Fibroblast of lung (primary cell): ENCODE data around the gene SEMA3D. TPM values are rescaled to one million over a fixed set of nuclear protein-coding genes. Genes with fewer than 3 reads are reported as not detected.
A peak's percentile ranks its signal among the peaks of the same experiment; 100 is the strongest.

Source experiments
- DNase-seq, 2 donors: peaks; one replicate each; pipeline versions ENCODE4 v3.0.0 to v3.0.0-alpha.2; 2010; ENCODE audit warnings: low read depth in 2 of 2
- H2AFZ ChIP-seq: 2 replicates; pipeline ENCODE4 v1.5.1; 2012; ENCODE audit warnings: low read length, control low read depth, inconsistent platforms
- H3K27ac ChIP-seq: 2 replicates; pipeline ENCODE4 v1.5.1; 2011; ENCODE audit warnings: low read length, control low read depth; ENCODE audit not compliant: insufficient read depth
- H3K27me3 ChIP-seq: 2 replicates; pipeline ENCODE4 v1.5.1; 2011; ENCODE audit warnings: mild to moderate bottlenecking, low read length; ENCODE audit not compliant: control insufficient read depth, insufficient read depth
- H3K36me3 ChIP-seq: 2 replicates; pipeline ENCODE4 v1.5.1; 2011; ENCODE audit warnings: low read length; ENCODE audit not compliant: control insufficient read depth, insufficient read depth
- H3K4me1 ChIP-seq: 2 replicates; pipeline ENCODE4 v1.5.1; 2011; ENCODE audit warnings: low read length; ENCODE audit not compliant: control insufficient read depth, insufficient read depth; ENCODE audit errors: extremely low read depth
- H3K4me2 ChIP-seq: 2 replicates; pipeline ENCODE4 v1.5.1; 2011; ENCODE audit warnings: low read length, control low read depth; ENCODE audit not compliant: insufficient read depth; ENCODE audit errors: extremely low read depth
- H3K4me3 ChIP-seq, 4 experiments: fragments of 200-600 bp in 1 of 4; sonication (generic) in 1 of 4; replicated peaks in 1 of 4; 2 replicates each; pipeline ENCODE4 v1.5.1; 2011 to 2016; ENCODE audit warnings: low read length in 4 of 4, low read depth in 3 of 4, mild to moderate bottlenecking in 3 of 4, control low read depth in 2 of 4, inconsistent platforms in 1 of 4, mixed read lengths in 1 of 4; ENCODE audit not compliant: insufficient read depth in 1 of 4; ENCODE audit errors: control extremely low read depth in 1 of 4
- H3K79me2 ChIP-seq: 2 replicates; pipeline ENCODE4 v1.5.1; 2012; ENCODE audit warnings: mild to moderate bottlenecking, low read length, inconsistent platforms; ENCODE audit not compliant: control insufficient read depth, insufficient read depth
- H3K9ac ChIP-seq: 2 replicates; pipeline ENCODE4 v1.5.1; 2011; ENCODE audit warnings: mild to moderate bottlenecking, low read length, control low read depth; ENCODE audit not compliant: insufficient read depth
- H3K9me3 ChIP-seq: 2 replicates; pipeline ENCODE4 v1.5.1; 2012; ENCODE audit warnings: low read depth, low read length; ENCODE audit not compliant: control insufficient read depth, insufficient read depth
- H4K20me1 ChIP-seq: 2 replicates; pipeline ENCODE4 v1.5.1; 2011; ENCODE audit warnings: low read length; ENCODE audit not compliant: control insufficient read depth, insufficient read depth; ENCODE audit errors: extremely low read depth
- CTCF ChIP-seq, 2 donors: IDR thresholded peaks in 1 of 2; conservative IDR thresholded peaks in 1 of 2; 1 replicate in 1 of 2; 2 replicates in 1 of 2; pipeline ENCODE4 v1.5.1; 2011 to 2012; ENCODE audit warnings: low read length in 2 of 2, control low read depth in 1 of 2, inconsistent platforms in 1 of 2, low read depth in 1 of 2, mild to moderate bottlenecking in 1 of 2
- EZH2 ChIP-seq: IDR thresholded peaks from 2 replicates; pipeline ENCODE4 v1.5.1; 2012; ENCODE audit warnings: low read length, control low read depth, mild to moderate bottlenecking; ENCODE audit errors: missing control alignments
- polyA plus RNA-seq, 2 donors: library from polyadenylated mRNA; depleted of rRNA in 1 of 2; stranded (reverse) in 1 of 2; unstranded in 1 of 2; fragments of >200 nt; gene quantifications; 2 replicates each; pipeline ENCODE4 v1.2.1, GENCODE V29; 2011 to 2012; ENCODE audit warnings: missing spikeins in 1 of 2
- total RNA-seq: library from RNA; depleted of rRNA; stranded (reverse); fragments of >200 nt; gene quantifications from 2 replicates; pipeline ENCODE4 v1.2.1, GENCODE V29; 2014

SEMA3D gene
- total and polyA plus RNA-seq, 2 donors (not counting 1 experiment from before 2014, with no cell fraction given), result 4.1 to 4.6 TPM

DNA sequence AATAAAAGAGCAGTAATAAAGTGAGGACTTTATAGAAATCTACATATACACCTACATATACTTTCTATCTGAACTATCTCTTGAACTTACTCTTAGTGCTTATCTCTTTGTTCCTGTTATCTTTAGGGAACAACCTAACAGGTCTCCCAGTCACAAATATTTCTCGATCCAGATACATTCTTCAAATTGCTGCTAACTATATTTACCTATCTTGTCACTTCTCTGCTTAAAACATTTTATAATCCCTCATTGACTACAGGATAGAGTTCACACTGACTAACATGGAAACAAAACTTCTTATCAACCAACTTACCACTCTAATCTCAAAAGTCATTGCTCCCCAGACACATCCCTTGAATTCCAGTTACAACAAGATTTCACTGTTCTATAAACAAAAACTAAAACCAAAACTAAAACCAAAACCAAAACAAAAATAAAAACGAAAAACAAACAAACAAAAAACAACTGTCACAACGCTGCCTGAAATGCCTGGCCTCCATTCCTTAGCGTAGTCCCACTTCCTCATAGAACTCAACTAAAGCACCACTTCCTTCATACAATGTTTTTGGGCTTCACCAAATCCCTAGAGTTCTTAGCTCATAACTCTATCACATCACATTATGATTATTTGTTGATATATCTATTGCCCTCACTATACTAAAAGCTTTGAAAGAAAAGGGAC, 134.7 kb downstream of the SEMA3D start:
- H3K9me3 ChIP-seq, result no peaks in the 10 kb centered on the region
- no peaks in the 10 kb centered on the region for H4K20me1 ChIP-seq
- TF ChIP-seq CTCF (conservative IDR thresholded peaks at IDR 0.05 in 1 of 2, IDR thresholded peaks at IDR 0.05 in 1 of 2; ENCODE audit: low read depth in 1 of 2, low read length in 2 of 2) (no peak), EZH2 (no peak)
- no peaks in the 10 kb centered on the region for H3K4me1 ChIP-seq
- no peak overlapping the region for H2AFZ ChIP-seq
- H3K36me3 ChIP-seq, result no peaks in the 10 kb centered on the region
- no peak for DNase-seq
- H3K27ac ChIP-seq, result no peak overlapping the region
- H3K9ac ChIP-seq, result no peak overlapping the region
- H3K4me3 ChIP-seq, result no peak overlapping the region
- no peaks in the 10 kb centered on the region for H3K27me3 ChIP-seq
- H3K79me2 ChIP-seq, result no peaks in the 10 kb centered on the region
- no peak overlapping the region for H3K4me2 ChIP-seq

- Histone ChIP-seq H3K4me2 (no peak overlapping the region), H3K27ac (no peak overlapping the region), H3K79me2 (no peaks in the 10 kb centered on the region), H3K9ac (no peak overlapping the region), H3K36me3 (no peaks in the 10 kb centered on the region), H2AFZ (no peak overlapping the region), H3K9me3 (no peaks in the 10 kb centered on the region), H3K4me3 (no peak overlapping the region), H3K27me3 (no peaks in the 10 kb centered on the region), H3K4me1 (no peaks in the 10 kb centered on the region), H4K20me1 (no peaks in the 10 kb centered on the region)
- DNase-seq, result no peak
- no peak for TF ChIP-seq CTCF (conservative IDR thresholded peaks at IDR 0.05 in 1 of 2, IDR thresholded peaks at IDR 0.05 in 1 of 2; ENCODE audit: low read depth in 1 of 2, low read length in 2 of 2)
- no peak for TF ChIP-seq EZH2
Measured at GRCh38 chr7:85046534-85046933, 140.3 kb downstream of the SEMA3D start.

DNA sequence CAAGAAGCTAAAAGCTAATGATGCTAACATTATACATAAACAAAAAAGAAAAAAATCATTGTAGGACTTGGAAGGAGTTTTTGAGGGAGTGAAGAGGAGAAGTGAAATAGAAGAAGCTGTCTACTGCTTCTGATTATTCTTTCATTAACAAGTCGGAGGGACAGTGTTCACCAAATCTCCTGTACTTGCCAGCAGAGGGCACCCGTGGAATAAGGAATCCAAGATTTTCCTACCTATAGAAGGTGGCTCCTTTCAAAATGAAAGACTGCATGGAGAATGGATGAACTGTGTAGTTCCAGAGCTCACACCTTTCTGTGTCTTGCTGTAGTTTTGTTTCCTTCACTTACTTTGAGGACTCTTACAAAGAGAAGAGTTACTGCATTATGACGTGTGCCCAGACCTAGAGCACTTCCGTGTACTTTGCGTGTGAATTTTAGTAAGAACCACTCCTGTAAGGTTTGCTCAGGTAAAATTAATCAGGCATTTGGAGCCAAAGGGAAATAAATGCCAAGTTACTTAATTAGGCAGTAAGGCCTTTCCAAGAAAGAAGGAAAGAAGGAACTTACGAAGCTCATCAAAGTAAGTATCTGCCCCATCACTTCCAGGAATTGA, 145.1 kb downstream of the SEMA3D start:
- Histone ChIP-seq H3K4me1 (no peaks in the 10 kb centered on the region), H2AFZ (no peak overlapping the region), H3K36me3 (no peaks in the 10 kb centered on the region), H3K79me2 (no peaks in the 10 kb centered on the region), H3K9ac (no peak overlapping the region), H3K27ac (no peak overlapping the region), H3K9me3 (no peaks in the 10 kb centered on the region), H3K4me2 (no peak overlapping the region), H4K20me1 (no peaks in the 10 kb centered on the region), H3K27me3 (no peaks in the 10 kb centered on the region), H3K4me3 (no peak overlapping the region)
- no peak for TF ChIP-seq EZH2
- TF ChIP-seq CTCF (conservative IDR thresholded peaks at IDR 0.05 in 1 of 2, IDR thresholded peaks at IDR 0.05 in 1 of 2; ENCODE audit: low read depth in 1 of 2, low read length in 2 of 2), result peak; percentile 77 to 78
- DNase-seq, result peak; percentile 65 to 79
